Chondrocyte (in vitro differentiated cells): Measurements from ENCODE around the gene NKX2-3. TPM values are rescaled to one million over a fixed set of nuclear protein-coding genes. Genes with fewer than 3 reads are reported as not detected.
A peak's percentile ranks its signal among the peaks of the same experiment; 100 is the strongest.

ENCODE experiments used
- DNase-seq: peaks from one replicate; pipeline ENCODE4 v3.0.0; 2021; ENCODE audit warnings: mixed read lengths, low spot score
- H3K27ac Mint-ChIP-seq: one replicate; pipeline ENCODE4 v1.8.0; 2021; ENCODE audit warnings: mild to moderate bottlenecking, moderate library complexity, mixed read lengths; ENCODE audit not compliant: unreplicated experiment
- H3K27me3 Mint-ChIP-seq: 2 replicates; pipeline ENCODE4 v1.8.0; 2021; ENCODE audit warnings: low read depth, mixed read lengths
- H3K36me3 Mint-ChIP-seq: 2 replicates; pipeline ENCODE4 v1.8.0; 2021; ENCODE audit warnings: low read depth, mixed read lengths
- H3K4me1 Mint-ChIP-seq: 2 replicates; pipeline ENCODE4 v1.8.0; 2021; ENCODE audit warnings: low read depth, mild to moderate bottlenecking, mixed read lengths
- H3K4me3 Mint-ChIP-seq: one replicate; pipeline ENCODE4 v1.8.0; 2021; ENCODE audit warnings: mild to moderate bottlenecking, moderate library complexity, mixed read lengths; ENCODE audit not compliant: unreplicated experiment
- H3K9me3 Mint-ChIP-seq: 2 replicates; pipeline ENCODE4 v1.8.0; 2021; ENCODE audit warnings: low read depth, mixed read lengths
- CTCF ChIP-seq: fragments of 200-600 bp; sonication (generic); IDR thresholded peaks from 2 replicates; pipeline ENCODE4 v1.5.0; 2021; ENCODE audit warnings: antibody characterized with exemption, mild to moderate bottlenecking, moderate library complexity
- total RNA-seq: library from RNA; stranded (reverse); gene quantifications from 3 replicates; pipeline ENCODE4 v1.2.1, GENCODE V29; 2021

NKX2-3 gene
- total RNA-seq, 1 donor from 2014 or later, result not detected

DNA sequence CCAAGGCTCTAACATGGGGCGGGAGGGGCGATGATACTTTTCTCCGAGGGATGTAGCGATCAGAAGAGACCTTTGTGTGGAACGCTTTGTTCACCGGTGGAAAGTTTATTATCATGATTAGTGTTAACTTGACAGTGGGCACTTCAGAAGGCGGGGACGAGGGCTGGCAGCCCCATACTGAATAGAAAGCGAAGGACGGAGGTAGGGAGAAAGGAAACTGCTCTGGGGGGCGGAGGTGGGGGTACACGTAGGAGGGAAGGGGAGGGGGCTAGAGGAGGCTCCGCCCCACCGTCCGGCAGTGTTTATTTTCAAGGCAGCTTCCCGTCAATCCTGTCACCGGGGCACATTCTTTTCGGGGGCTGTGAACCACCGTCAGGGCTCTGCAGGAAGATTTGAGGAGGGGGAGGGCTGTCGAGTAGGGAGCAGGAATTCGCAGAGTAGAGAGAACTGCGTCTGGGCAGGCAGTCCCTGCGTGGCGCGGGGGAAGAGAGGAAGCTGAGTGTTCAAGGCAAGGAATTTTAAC, 9.4 kb upstream of the NKX2-3 start:
- H3K4me1 Mint-ChIP-seq, result peaks cover 12% of the 10 kb centered on the region
- no peak for DNase-seq
- no peak overlapping the region for H3K27ac Mint-ChIP-seq
- peak overlapping the region; percentile 13 for H3K4me3 Mint-ChIP-seq
- H3K36me3 Mint-ChIP-seq, result peaks cover 5% of the 10 kb centered on the region
- peaks cover 90% of the 10 kb centered on the region for H3K27me3 Mint-ChIP-seq
- TF ChIP-seq CTCF, result no peak
- H3K9me3 Mint-ChIP-seq, result no peaks in the 10 kb centered on the region

GRCh38 chr10:99524050-99524666, 8.6 kb upstream of the NKX2-3 start:
- TF ChIP-seq CTCF, result no peak
- Mint-ChIP-seq H3K27ac (no peak overlapping the region), H3K36me3 (peaks cover 5% of the 10 kb centered on the region), H3K9me3 (no peaks in the 10 kb centered on the region), H3K4me1 (peaks cover 12% of the 10 kb centered on the region), H3K4me3 (no peak overlapping the region), H3K27me3 (peaks cover 92% of the 10 kb centered on the region)
- DNase-seq, result no peak

GRCh38 chr10:99524736-99525380, 7.9 kb upstream of the NKX2-3 start:
- Mint-ChIP-seq H3K27ac (no peak overlapping the region), H3K4me3 (no peak overlapping the region), H3K4me1 (peaks cover 12% of the 10 kb centered on the region), H3K27me3 (peaks cover 92% of the 10 kb centered on the region), H3K9me3 (no peaks in the 10 kb centered on the region), H3K36me3 (peaks cover 5% of the 10 kb centered on the region)
- no peak for TF ChIP-seq CTCF
- no peak for DNase-seq

- DNase-seq, result no peak
- Mint-ChIP-seq H3K36me3 (peaks cover 5% of the 10 kb centered on the region), H3K4me3 (no peak overlapping the region), H3K27ac (no peak overlapping the region), H3K27me3 (peaks cover 92% of the 10 kb centered on the region), H3K4me1 (peaks cover 10% of the 10 kb centered on the region), H3K9me3 (no peaks in the 10 kb centered on the region)
- no peak for TF ChIP-seq CTCF
Observed at GRCh38 chr10:99525897-99526296, 6.8 kb upstream of the NKX2-3 start.

- Mint-ChIP-seq H3K4me3 (no peak overlapping the region), H3K9me3 (peaks cover 3% of the 10 kb centered on the region), H3K27ac (no peak overlapping the region), H3K27me3 (peaks cover 92% of the 10 kb centered on the region), H3K36me3 (peaks cover 6% of the 10 kb centered on the region), H3K4me1 (peaks cover 10% of the 10 kb centered on the region)
- no peak for TF ChIP-seq CTCF
- DNase-seq, result no peak
Observed at GRCh38 chr10:99526861-99527504, 5.8 kb upstream of the NKX2-3 start.
